HepG2 (cell line): Measurements from ENCODE around the gene PSRC1. TPM values are rescaled to one million over a fixed set of nuclear protein-coding genes. Genes with fewer than 3 reads are reported as not detected.

Experiments used
- ATAC-seq: fragments of 200-7000 bp; cut with Tn5 transposase; 3 replicates; pipeline ENCODE4 v1.9.1; 2020; ENCODE audit warnings: mild to moderate bottlenecking, moderate library complexity
- BruUV-seq: library from RNA; stranded (reverse); fragments of 400-500 nt; replicated peaks from 2 replicates; lab custom pipeline; 2021; lab: Mats Ljungman, UMichigan
- CTCF ChIA-PET: fragments of 300-600 bp; formaldehyde crosslinking; extraction: SDS; loops from one replicate; lab custom pipeline; 2021; ENCODE audit warnings: low total read pairs, inconsistent platforms, low intra/inter-chr PET ratio; lab: Yijun Ruan, JAX
- POLR2A ChIA-PET: fragments of 350-600 bp; sonication (Branson Sonifier 250); formaldehyde crosslinking; loops from one replicate; lab custom pipeline; 2020; ENCODE audit warnings: antibody characterized with exemption, inconsistent platforms; lab: Yijun Ruan, JAX
- DNase-seq: peaks from one replicate; pipeline ENCODE4 v3.0.0-alpha.2; 2015; ENCODE audit warnings: low spot score
- FAIRE-seq: peaks from 3 replicates; lab custom pipeline; 2011; peaks lifted over from hg19 to GRCh38; lab: Jason Lieb, UNC
- H2AFZ ChIP-seq: one replicate; pipeline ENCODE4 v1.6.1; 2011; ENCODE audit warnings: low read length, inconsistent platforms
- H3K27ac ChIP-seq: fragments of 300-600 bp; 3 replicates; pipeline ENCODE4 v1.8.0; 2011; ENCODE audit warnings: mixed run types, mild to moderate bottlenecking, mixed read lengths, low read length, inconsistent platforms; ENCODE audit not compliant: insufficient read depth; ENCODE audit errors: extremely low read length
- H3K27me3 ChIP-seq, 2 experiments: fragments of 200-600 bp in 1 of 2; 2 replicates in 1 of 2; 3 replicates in 1 of 2; pipeline versions ENCODE4 v1.6.0 to v1.8.0; 2011; ENCODE audit warnings: low read length in 2 of 2, mild to moderate bottlenecking in 2 of 2, moderate library complexity in 2 of 2, inconsistent platforms in 1 of 2; ENCODE audit not compliant: insufficient read depth in 2 of 2, control insufficient read depth in 1 of 2
- H3K36me3 ChIP-seq, 2 experiments: fragments of 200-600 bp in 1 of 2; replicated peaks in 1 of 2; 2 replicates in 1 of 2; 3 replicates in 1 of 2; pipeline versions ENCODE4 v1.5.1 to v1.8.0; 2011; ENCODE audit warnings: low read length in 2 of 2, inconsistent platforms in 1 of 2; ENCODE audit not compliant: insufficient read depth in 2 of 2, control insufficient read depth in 1 of 2
- H3K4me1 ChIP-seq: 2 replicates; pipeline ENCODE4 v1.5.1; 2012; ENCODE audit warnings: low read length, inconsistent platforms; ENCODE audit not compliant: insufficient read depth
- H3K4me2 ChIP-seq: 2 replicates; pipeline ENCODE4 v1.6.0; 2011; ENCODE audit warnings: low read depth, low read length, inconsistent platforms
- H3K4me3 ChIP-seq, 3 experiments: fragments of 200-600 bp in 1 of 3; sonication (generic), shearing (Covaris generic) in 1 of 3; replicated peaks in 1 of 3; 2 replicates each; pipeline ENCODE4 v1.5.1; 2011 to 2016; ENCODE audit warnings: low read length in 3 of 3, inconsistent platforms in 2 of 3, low read depth in 2 of 3, mild to moderate bottlenecking in 2 of 3, control low read depth in 1 of 3, mixed read lengths in 1 of 3; ENCODE audit not compliant: insufficient read depth in 1 of 3
- H3K79me2 ChIP-seq: one replicate; pipeline ENCODE4 v1.6.1; 2011; ENCODE audit warnings: low read length, inconsistent platforms; ENCODE audit not compliant: insufficient read depth
- H3K9ac ChIP-seq: 2 replicates; pipeline ENCODE4 v1.6.0; 2011; ENCODE audit warnings: mild to moderate bottlenecking, low read depth, low read length, inconsistent platforms; ENCODE audit not compliant: insufficient read depth
- H3K9me3 ChIP-seq: 2 replicates; pipeline ENCODE4 v1.5.1; 2012; ENCODE audit warnings: mild to moderate bottlenecking, low read length
- H4K20me1 ChIP-seq: 2 replicates; pipeline ENCODE4 v1.6.0; 2011; ENCODE audit warnings: inconsistent platforms, mild to moderate bottlenecking, low read length, moderate library complexity; ENCODE audit not compliant: insufficient read depth
- CEBPG ChIP-seq: IDR thresholded peaks from 2 replicates; pipeline ENCODE4 v1.6.1; 2016
- ETS1 ChIP-seq: sonication (generic); formaldehyde crosslinking; IDR thresholded peaks from 2 replicates; pipeline ENCODE4 v1.4.0; 2020; ENCODE audit warnings: missing genetic modification reagents
- KDM2A ChIP-seq: sonication (generic); formaldehyde crosslinking; IDR thresholded peaks from 2 replicates; pipeline ENCODE4 v1.4.0; 2020; ENCODE audit warnings: low read depth, missing genetic modification reagents, borderline replicate concordance
- KMT2A ChIP-seq: sonication (generic); formaldehyde crosslinking; IDR thresholded peaks from 2 replicates; pipeline ENCODE4 v1.4.0; 2020; ENCODE audit warnings: missing genetic modification reagents
- NFE2L2 ChIP-seq: fragments of 150-350 bp; IDR thresholded peaks from 2 replicates; pipeline ENCODE4 v1.6.1; 2014; ENCODE audit warnings: low read length
- NFIB ChIP-seq: sonication (generic); formaldehyde crosslinking; IDR thresholded peaks from 2 replicates; pipeline ENCODE4 v1.9.0; 2021; ENCODE audit warnings: missing genetic modification reagents, mild to moderate bottlenecking, borderline replicate concordance
- ZNF280D ChIP-seq: sonication (generic); formaldehyde crosslinking; IDR thresholded peaks from 2 replicates; pipeline ENCODE4 v1.5.1; 2020; ENCODE audit warnings: mild to moderate bottlenecking, missing genetic modification reagents
- ZNF570 ChIP-seq: sonication (generic); formaldehyde crosslinking; IDR thresholded peaks from 2 replicates; pipeline ENCODE4 v1.4.0; 2020; ENCODE audit warnings: mild to moderate bottlenecking, missing genetic modification reagents, borderline replicate concordance
- ZNF598 ChIP-seq: sonication (generic); formaldehyde crosslinking; IDR thresholded peaks from 2 replicates; pipeline ENCODE4 v1.5.1; 2020; ENCODE audit warnings: mild to moderate bottlenecking, missing genetic modification reagents, borderline replicate concordance
- ZNF768 ChIP-seq: sonication (generic); formaldehyde crosslinking; IDR thresholded peaks from 2 replicates; pipeline ENCODE4 v1.4.0; 2020; ENCODE audit warnings: missing genetic modification reagents
- ZNF775 ChIP-seq: sonication (generic); formaldehyde crosslinking; IDR thresholded peaks from 2 replicates; pipeline ENCODE4 v1.4.0; 2020; ENCODE audit warnings: missing genetic modification reagents, mild to moderate bottlenecking, moderate library complexity, borderline replicate concordance
- ZSCAN5A ChIP-seq: sonication (generic); formaldehyde crosslinking; IDR thresholded peaks from 2 replicates; pipeline ENCODE4 v1.8.0; 2022; ENCODE audit warnings: mild to moderate bottlenecking, missing genetic modification reagents, borderline replicate concordance
- WGBS: methylation state at CpG from one replicate; pipeline ENCODE4 v1.1.6; 2017; ENCODE audit warnings: low lambda C conversion rate; 5-methylcytosine and 5-hydroxymethylcytosine counted together
- in situ Hi-C: cut with HindIII; loops from 2 replicates; pipeline ENCODE4 v1.10.0; 2017; ENCODE audit warnings: low pct_unique_long_range_greater_than_20kb; ENCODE audit not compliant: extremely low pct_ligation_motif_present
- intact Hi-C: fragments of 100-400 bp; cut with micrococcal nuclease; formaldehyde crosslinking; loops from one replicate; pipeline ENCODE4 v1.10.0; 2022; ENCODE audit not compliant: unreplicated experiment
- polyA plus RNA-seq, 8 experiments: library from polyadenylated mRNA; depleted of rRNA in 3 of 8; stranded (reverse) in 7 of 8; unstranded in 1 of 8; fragments of >200 nt; fragmentation: Illumina TruSeq in 4 of 8; extraction: Trizol in 4 of 8; gene quantifications; 2 replicates each; pipeline versions ENCODE4 v1.2.1 to v1.2.3, GENCODE V29; 2011 to 2016; ENCODE audit warnings: low read depth in 4 of 8, missing spikeins in 1 of 8, mixed read lengths in 1 of 8; ENCODE audit not compliant: insufficient read depth in 1 of 8
- total RNA-seq, 5 experiments: library from RNA; depleted of rRNA; stranded (reverse); fragments of >200 nt; fragmentation: Illumina TruSeq; extraction: Trizol; gene quantifications; 2 replicates each; pipeline ENCODE4 v1.2.3, GENCODE V29; 2016; ENCODE audit warnings: low read depth in 1 of 5

PSRC1 gene
- total and polyA plus RNA-seq, 2 of the 13 experiments (the other 11 are each of a cell fraction or from before 2014, with no cell fraction given): 28.6 to 30.3 TPM

GRCh38 chr1:109251277-109252166 is 31.4 kb downstream of the PSRC1 start:
- H3K27ac ChIP-seq: no peak overlapping the region
- H3K4me1 ChIP-seq: peaks cover 57% of the 10 kb centered on the region
- no peaks in the 10 kb centered on the region for H3K79me2 ChIP-seq
- DNase-seq (no peak), FAIRE-seq (no peak), ATAC-seq (no peak)
- no peak overlapping the region for H3K9ac ChIP-seq
- H3K4me2 ChIP-seq: no peak overlapping the region
- H3K36me3 ChIP-seq: no peaks in the 10 kb centered on the region; a peak in 1 of 5 replicates
- 99% methylated on average over 14 of the region's 32 CpGs for WGBS
- CTCF ChIA-PET: no interaction called here
- POLR2A ChIA-PET: no interaction called here
- BruUV-seq: TSS peak; percentile 49
- no peaks in the 10 kb centered on the region for H3K9me3 ChIP-seq
- no peak overlapping the region for H3K4me3 ChIP-seq
- H3K27me3 ChIP-seq: peaks cover 4 to 25% of the 10 kb centered on the region in 2 experiments; a peak in 4 of 5 replicates
- in situ Hi-C loops (no loop called here), intact Hi-C loops (no loop called here)
- H2AFZ ChIP-seq: no peak overlapping the region
- H4K20me1 ChIP-seq: no peaks in the 10 kb centered on the region
- no peak for TF ChIP-seq NFIB
- no peak for TF ChIP-seq KMT2A (CRISPR knock-in tag)
- no peak for TF ChIP-seq ZNF280D (CRISPR knock-in tag)
- no peak for TF ChIP-seq ETS1 (CRISPR knock-in tag)
- no peak for TF ChIP-seq CEBPG (CRISPR knock-in tag)
- no peak for TF ChIP-seq ZNF775 (CRISPR knock-in tag)
- TF ChIP-seq ZNF768 (CRISPR knock-in tag): no peak
- no peak for TF ChIP-seq ZNF598 (CRISPR knock-in tag)
- TF ChIP-seq ZSCAN5A: no peak
- TF ChIP-seq ZNF570: no peak
- no peak for TF ChIP-seq NFE2L2
- TF ChIP-seq KDM2A (CRISPR knock-in tag): no peak
